ENCODE data around the gene DLG2.

DLG2 gene

GRCh38 chr11:83410605-83411565, 2216.3 kb downstream of the DLG2 start:
- no peak for DNase-seq

- DNase-seq: no peak
Observed at GRCh38 chr11:83409891-83410290, 2217.3 kb downstream of the DLG2 start.

- no peak for DNase-seq
Observed at GRCh38 chr11:83409476-83409875, 2217.7 kb downstream of the DLG2 start.

GRCh38 chr11:83408946-83409345, 2218.2 kb downstream of the DLG2 start:
- DNase-seq: no peak

Measured in inflammatory macrophage (primary cell).